GM12878 (cell line): ENCODE results near the gene BCLAF1. TPM values are rescaled to one million over a fixed set of nuclear protein-coding genes. Genes with fewer than 3 reads are reported as not detected.

Experiments used
- ATAC-seq: fragments of 200-7000 bp; cut with Tn5 transposase; 3 replicates; pipeline ENCODE4 v1.9.1; 2020; ENCODE audit warnings: mild to moderate bottlenecking, moderate library complexity
- BruUV-seq: library from RNA; stranded (reverse); fragments of 400-500 nt; replicated peaks from 2 replicates; lab custom pipeline; 2021; lab: Mats Ljungman, UMichigan
- CTCF ChIA-PET: fragments of 300-600 bp; sonication (Branson Sonifier 250); formaldehyde crosslinking; extraction: SDS; loops from one replicate; lab custom pipeline; 2021; ENCODE audit warnings: inconsistent platforms; lab: Yijun Ruan, JAX
- POLR2A ChIA-PET: fragments of 350-600 bp; formaldehyde crosslinking; extraction: SDS; loops from one replicate; lab custom pipeline; 2021; ENCODE audit warnings: inconsistent platforms; lab: Charles Lee
- RAD21 ChIA-PET: fragments of 300-600 bp; sonication (Branson Sonifier 250); formaldehyde crosslinking; loops from one replicate; lab custom pipeline; 2023; ENCODE audit warnings: antibody characterized with exemption; ENCODE audit not compliant: unreplicated experiment; lab: Charles Lee
- SMC1A ChIA-PET: fragments of 300-600 bp; sonication (Branson Sonifier 250); formaldehyde crosslinking; loops from one replicate; lab custom pipeline; 2023; ENCODE audit not compliant: unreplicated experiment, uncharacterized antibody; lab: Charles Lee
- DNase-seq: peaks from one replicate; pipeline ENCODE4 v3.0.0-alpha.2; 2011; ENCODE audit warnings: low read depth, low spot score
- FAIRE-seq: peaks from 3 replicates; lab custom pipeline; 2011; peaks lifted over from hg19 to GRCh38; lab: Jason Lieb, UNC
- H2AFZ ChIP-seq: 2 replicates; pipeline ENCODE4 v1.6.0; 2011; ENCODE audit warnings: low read depth, low read length, control low read depth; ENCODE audit not compliant: control insufficient read depth
- H3K27ac ChIP-seq: 2 replicates; pipeline ENCODE4 v1.5.1; 2011; ENCODE audit warnings: control low read depth; ENCODE audit not compliant: control insufficient read depth, insufficient read depth
- H3K27me3 ChIP-seq, 2 experiments: replicated peaks in 1 of 2; 2 replicates each; pipeline versions ENCODE4 v1.6.0 to v1.6.1; 2011; ENCODE audit warnings: low read length in 1 of 2; ENCODE audit not compliant: control insufficient read depth in 2 of 2, insufficient read depth in 2 of 2
- H3K36me3 ChIP-seq, 2 experiments: 2 replicates each; pipeline ENCODE4 v1.5.1; 2011; ENCODE audit warnings: low read length in 1 of 2; ENCODE audit not compliant: control insufficient read depth in 2 of 2, insufficient read depth in 2 of 2
- H3K4me1 ChIP-seq: 2 replicates; pipeline ENCODE4 v1.6.1; 2011; ENCODE audit warnings: mild to moderate bottlenecking, low read length, moderate library complexity, mixed read lengths; ENCODE audit not compliant: control insufficient read depth, insufficient read depth
- H3K4me2 ChIP-seq: 2 replicates; pipeline ENCODE4 v1.6.0; 2011; ENCODE audit warnings: control low read depth; ENCODE audit not compliant: control insufficient read depth, insufficient read depth
- H3K4me3 ChIP-seq: fragments of 200-600 bp; sonication (generic); 2 replicates; pipeline ENCODE4 v1.5.1; 2016
- H3K79me2 ChIP-seq: 2 replicates; pipeline ENCODE4 v1.6.0; 2011; ENCODE audit warnings: low read length; ENCODE audit not compliant: control insufficient read depth, insufficient read depth
- H3K9ac ChIP-seq: 2 replicates; pipeline ENCODE4 v1.8.0; 2011; ENCODE audit warnings: low read length, control low read depth, mixed read lengths; ENCODE audit not compliant: control insufficient read depth, insufficient read depth
- H3K9me3 ChIP-seq: replicated peaks from 3 replicates; pipeline ENCODE4 v1.5.1; 2011; ENCODE audit warnings: mild to moderate bottlenecking, low read length; ENCODE audit not compliant: control insufficient read depth, insufficient read depth
- H4K20me1 ChIP-seq: 2 replicates; pipeline ENCODE4 v1.6.0; 2011; ENCODE audit not compliant: control insufficient read depth, insufficient read depth
- ATF7 ChIP-seq: fragments of 450-650 bp; IDR thresholded peaks from 2 replicates; pipeline ENCODE4 v1.6.1; 2016; ENCODE audit warnings: low read depth, mild to moderate bottlenecking
- CBX3 ChIP-seq: fragments of 200-600 bp; sonication (generic); IDR thresholded peaks from 2 replicates; pipeline ENCODE4 v1.6.1; 2016; ENCODE audit warnings: low read depth, borderline replicate concordance
- HDAC6 ChIP-seq: fragments of 200-600 bp; sonication (generic); IDR thresholded peaks from one replicate; pipeline ENCODE4 v1.8.0; 2017; ENCODE audit warnings: antibody characterized with exemption; ENCODE audit not compliant: unreplicated experiment
- IKZF1 ChIP-seq: fragments of 450-650 bp; conservative IDR thresholded peaks from 2 replicates; pipeline ENCODE4 v1.6.1; 2017; ENCODE audit warnings: antibody characterized with exemption, mild to moderate bottlenecking
- NFXL1 ChIP-seq: fragments of 450-650 bp; IDR thresholded peaks from 2 replicates; pipeline ENCODE4 v1.6.1; 2017; ENCODE audit warnings: antibody characterized with exemption, mild to moderate bottlenecking, borderline replicate concordance
- RFX5 ChIP-seq: IDR thresholded peaks from 2 replicates; pipeline ENCODE4 v1.6.1; 2011; ENCODE audit warnings: low read depth, low read length, improper control_type of control experiment
- SUZ12 ChIP-seq: fragments of 200-600 bp; sonication (generic); IDR thresholded peaks from one replicate; pipeline ENCODE4 v1.6.1; 2018; ENCODE audit warnings: antibody characterized with exemption, mild to moderate bottlenecking; ENCODE audit not compliant: unreplicated experiment
- ZNF24 ChIP-seq: fragments of 450-650 bp; IDR thresholded peaks from 2 replicates; pipeline ENCODE4 v1.6.1; 2017; ENCODE audit warnings: antibody characterized with exemption, mild to moderate bottlenecking
- WGBS: methylation state at CpG from one replicate; pipeline ENCODE4 v1.1.6; 2016; ENCODE audit warnings: low lambda C conversion rate; ENCODE audit not compliant: insufficient replicate concordance, insufficient coverage; ENCODE audit errors: missing lambda C conversion rate; 5-methylcytosine and 5-hydroxymethylcytosine counted together
- in situ Hi-C: fragments of 300-500 bp; cut with MboI; formaldehyde crosslinking; loops from 9 replicates; pipeline ENCODE4 v1.14.3; 2018; ENCODE audit warnings: mixed read lengths
- intact Hi-C: fragments of 100-400 bp; cut with micrococcal nuclease; formaldehyde crosslinking; loops from one replicate; pipeline ENCODE4 v1.14.2; 2022; ENCODE audit not compliant: unreplicated experiment
- polyA plus RNA-seq, 11 experiments: library from polyadenylated mRNA; depleted of rRNA in 4 of 11; unstranded in 6 of 11; stranded (reverse) in 5 of 11; fragments of >200 nt; fragmentation: Nextera tagmentation in 4 of 11; fragmentation: Illumina TruSeq in 1 of 11; extraction: Ambion mirVana in 4 of 11; extraction: Trizol in 1 of 11; gene quantifications; 1 replicate in 1 of 11; 2 replicates in 10 of 11; pipeline versions ENCODE4 v1.2.1 to v1.2.3, GENCODE V29; 2011 to 2016; ENCODE audit warnings: inconsistent platforms in 2 of 11, missing spikeins in 2 of 11, low read depth in 1 of 11
- total RNA-seq, 4 experiments: library from RNA; depleted of rRNA in 3 of 4; stranded (reverse); fragments of >200 nt in 3 of 4; fragmentation: Illumina TruSeq in 1 of 4; extraction: Trizol in 1 of 4; gene quantifications; 2 replicates each; pipeline versions ENCODE4 v1.2.1 to v1.2.3, GENCODE V29; 2013 to 2021

Gene BCLAF1
- total and polyA plus RNA-seq, 10 of the 15 experiments (the other 5 are each of a cell fraction or from before 2014, with no cell fraction given), result 56.0 to 223 (median 114) TPM

- H3K27ac ChIP-seq, result no peak overlapping the region
- H3K79me2 ChIP-seq, result peaks cover 6% of the 10 kb centered on the region
- peaks cover 0 to 31% of the 10 kb centered on the region in 2 experiments for H3K36me3 ChIP-seq
- CTCF ChIA-PET, result interaction anchor here (1.1 to 2.0 kb wide), 4 partner anchors 9 to 13 kb away, joined by 5 to 6 read pairs (median 5); partner anchors contain the start of gene MTFR2
- no peak for FAIRE-seq
- ATAC-seq, result peak; percentile 17; the same call in 1 of the 3 replicates
- H3K4me2 ChIP-seq, result no peak overlapping the region
- POLR2A ChIA-PET, result interaction anchor here (0.7 kb wide), 1 partner anchor 11 kb away, joined by 5 read pairs; no protein-coding TSS in a partner anchor
- in situ Hi-C loops, result no loop called here
- intact Hi-C loops, result no loop called here
- H2AFZ ChIP-seq, result no peak overlapping the region
- WGBS, result 100% methylated on average over 1 of the region's 1 CpG
- no peaks in the 10 kb centered on the region for H3K4me1 ChIP-seq
- no peaks in the 10 kb centered on the region for H4K20me1 ChIP-seq
- H3K9me3 ChIP-seq, result no peaks in the 10 kb centered on the region
- no TSS peak for BruUV-seq
- no peak overlapping the region for H3K4me3 ChIP-seq
- no peak for TF ChIP-seq IKZF1
- TF ChIP-seq ZNF24, result no peak
- no peak for TF ChIP-seq HDAC6
- TF ChIP-seq ATF7, result no peak
- TF ChIP-seq RFX5, result no peak
- no peak for TF ChIP-seq CBX3
- TF ChIP-seq NFXL1, result no peak
- TF ChIP-seq SUZ12, result no peak
- no peaks in the 10 kb centered on the region for H3K27me3 ChIP-seq
- SMC1A ChIA-PET, result interaction anchor here (0.9 to 1.5 kb wide), 3 partner anchors 11 to 27 kb away, joined by 3 to 6 read pairs (median 3); partner anchors contain the start of gene BCLAF1
- no peak overlapping the region for H3K9ac ChIP-seq
- RAD21 ChIA-PET, result no interaction called here
- DNase-seq, result no peak
Observed at GRCh38 chr6:136262940-136263339, 26.7 kb downstream of the BCLAF1 start.
